Heart left ventricle (tissue), 16 donors: ENCODE results near the gene SULT4A1. TPM values are rescaled to one million over a fixed set of nuclear protein-coding genes. Genes with fewer than 3 reads are reported as not detected.

Experiments used
- ATAC-seq, 4 donors: fragments of 200-7000 bp; cut with Tn5 transposase; one replicate each; pipeline ENCODE4 v1.9.1; 2020 to 2022; ENCODE audit warnings: moderate library complexity in 4 of 4, mild to moderate bottlenecking in 3 of 4, moderate number of reproducible peaks in 1 of 4
- DNase-seq, 5 donors: peaks; one replicate each; pipeline ENCODE4 v3.0.0-alpha.2; 2020
- H3K27ac ChIP-seq, 12 donors: fragments of 200-600 bp; sonication (generic) in 4 of 12; one replicate each; pipeline versions ENCODE4 v1.5.0 to v1.8.0; 2016 to 2022; ENCODE audit warnings: mild to moderate bottlenecking in 2 of 12
- H3K27me3 ChIP-seq, 9 donors: fragments of 200-600 bp; sonication (generic) in 2 of 9; one replicate each; pipeline versions ENCODE4 v1.5.1 to v1.8.0; 2016 to 2022; ENCODE audit warnings: mild to moderate bottlenecking in 3 of 9
- H3K36me3 ChIP-seq, 9 donors: fragments of 200-600 bp; sonication (generic) in 2 of 9; one replicate each; pipeline versions ENCODE4 v1.5.0 to v1.8.0; 2018 to 2022; ENCODE audit warnings: mild to moderate bottlenecking in 2 of 9
- H3K4me1 ChIP-seq, 12 donors: fragments of 200-600 bp; sonication (generic) in 4 of 12; one replicate each; pipeline versions ENCODE4 v1.5.0 to v1.8.0; 2016 to 2022; ENCODE audit warnings: mild to moderate bottlenecking in 3 of 12
- H3K4me3 ChIP-seq, 12 donors: fragments of 200-600 bp; sonication (generic) in 4 of 12; one replicate each; pipeline versions ENCODE4 v1.5.0 to v1.8.0; 2017 to 2022; ENCODE audit warnings: mild to moderate bottlenecking in 9 of 12, moderate library complexity in 4 of 12
- H3K9me3 ChIP-seq, 12 donors: fragments of 200-600 bp; sonication (generic) in 4 of 12; one replicate each; pipeline versions ENCODE4 v1.5.0 to v1.8.0; 2016 to 2022; ENCODE audit warnings: mild to moderate bottlenecking in 1 of 12
- CTCF ChIP-seq, 12 donors: fragments of 200-600 bp; sonication (generic) in 4 of 12; IDR thresholded peaks; one replicate each; pipeline versions ENCODE4 v1.5.0 to v1.8.0; 2018 to 2022; ENCODE audit warnings: antibody characterized with exemption in 12 of 12, mild to moderate bottlenecking in 5 of 12
- POLR2A ChIP-seq, 2 donors: fragments of 450-650 bp; IDR thresholded peaks; one replicate each; pipeline ENCODE4 v1.6.1; 2017; ENCODE audit warnings: antibody characterized with exemption in 2 of 2, mild to moderate bottlenecking in 2 of 2, moderate library complexity in 2 of 2
- WGBS, 4 donors: extraction: QIAGEN DNeasy Blood & Tissue Kit in 2 of 4; methylation state at CpG; one replicate each; pipeline versions ENCODE4 v1.1.5 to v1.1.7; 2013 to 2018; 5-methylcytosine and 5-hydroxymethylcytosine counted together
- intact Hi-C, 10 donors: fragments of 100-400 bp; cut with DNase I; formaldehyde crosslinking; loops; one replicate each; pipeline versions ENCODE4 v1.11.1 to v1.14.2; 2022
- polyA plus RNA-seq, 2 donors: library from polyadenylated mRNA; stranded (reverse); fragments of 200-250 nt; gene quantifications; one replicate each; pipeline ENCODE4 v1.2.3, GENCODE V29; 2013
- total RNA-seq, 9 donors: library from RNA; depleted of rRNA in 2 of 9; stranded (reverse); fragments of >200 nt in 2 of 9; fragmentation: NEBNext Ultra II Directional in 3 of 9; extraction: Animal tissue kit (Norgen Biotek cat#: 25700) in 3 of 9; gene quantifications; one replicate each; pipeline versions ENCODE4 v1.1.0 to v1.2.4, GENCODE V29; 2016 to 2023
- donor health status: ischemic (EF 13 %, LVEDD 7.1; RV severe dilation, severe dysfunction).
- donor health status: healthy with polysubstance abuse.
- donor health status: DM: no; HTN: yes; CAD: no.
- donor health status: DM: no; HTN: no; CAD: no.
- donor health status: ischemic (EF 25% LVEDD 6.9; RV normal size, moderate dysfunction).
- donor health status: ischemic (EF 25% LVEDD 5.7; RV mildly dilated, moderate dysfunction).
- donor health status: healthy.
- donor health status: DM: yes; HTN: yes; CAD: no.
- donor health status: ischemic (EF 35%, LVEDD 5.7; RV mildly dilated, moderate dysfunction).
- donor health status: nonischemic (EF 11% LVEDD 7.7; RV severe dilation, severe dysfunction).
- donor health status: DM: yes; HTN: yes; CAD: no.
- donor health status: PGD.
- donor health status: ischemic (EF 29% LVEDD 5.4; RV normal size, mild dysfunction).
- donor health status: nonischemic (EF 23%, LVEDD 6.1; RV moderate dilation, normal function).

SULT4A1 gene
- total and polyA plus RNA-seq, 11 donors: 0.07 to 0.92 (median 0.21) TPM; not detected in 6

- ATAC-seq (no peak), DNase-seq (no peak)
- Histone ChIP-seq H3K9me3 (no peaks in the 10 kb centered on the region), H3K4me3 (no peak overlapping the region), H3K36me3 (no peaks in the 10 kb centered on the region), H3K27me3 (no peaks in the 10 kb centered on the region), H3K4me1 (peaks cover 0 to 14% (median 0%) of the 10 kb centered on the region in 12 donors), H3K27ac (no peak overlapping the region)
- 71 to 84% (median 76%) methylated on average over 5 of the region's 5 CpGs for WGBS, 4 donors
- TF ChIP-seq CTCF (IDR thresholded peaks at IDR 0.05): no peak
- TF ChIP-seq POLR2A (IDR thresholded peaks at IDR 0.05): no peak
- intact Hi-C loops: loop anchor here in 1 of 10 donors (10.0 kb wide), 1 partner anchor 408 kb away; no protein-coding TSS in a partner anchor
These were observed 69.4 kb downstream of the SULT4A1 start for GRCh38 chr22:43792905-43793304.

GRCh38 chr22:43789452-43789851 lies 72.9 kb downstream of the SULT4A1 start:
- peaks cover 0 to 6% (median 0%) of the 10 kb centered on the region in 12 donors for H3K9me3 ChIP-seq
- TF ChIP-seq POLR2A (IDR thresholded peaks at IDR 0.05) (no peak), CTCF (IDR thresholded peaks at IDR 0.05) (no peak)
- WGBS, 4 donors: 24 to 46% (median 29%) methylated on average over 7 of the region's 7 CpGs

GRCh38 chr22:43783777-43784176 lies 78.5 kb downstream of the SULT4A1 start:
- Histone ChIP-seq H3K4me3 (no peak overlapping the region), H3K36me3 (peaks cover 0 to 4% (median 0%) of the 10 kb centered on the region in 9 donors), H3K4me1 (no peaks in the 10 kb centered on the region), H3K9me3 (peaks cover 0 to 6% (median 0%) of the 10 kb centered on the region in 12 donors), H3K27me3 (no peaks in the 10 kb centered on the region), H3K27ac (no peak overlapping the region)
- intact Hi-C loops: no loop called here
- DNase-seq: no peak
- TF ChIP-seq POLR2A (IDR thresholded peaks at IDR 0.05) (no peak), CTCF (IDR thresholded peaks at IDR 0.05) (no peak)
- WGBS, 4 donors: 93 to 98% (median 97%) methylated on average over 2 of the region's 2 CpGs
- no peak for ATAC-seq

More at GRCh38 chr22:43789452-43789851, 72.9 kb downstream of the SULT4A1 start:
- intact Hi-C loops: no loop called here
- Histone ChIP-seq H3K27ac (peak overlapping the region in 2 of 12 donors; percentile 28), H3K4me1 (peaks cover 0 to 9% (median 0%) of the 10 kb centered on the region in 12 donors), H3K4me3 (no peak overlapping the region), H3K36me3 (no peaks in the 10 kb centered on the region), H3K27me3 (no peaks in the 10 kb centered on the region)
- ATAC-seq: peak; percentile 73 to 100 (median 92)
- DNase-seq: peak in 4 of 5 donors; percentile 40 to 77 (median 62)

- TF ChIP-seq CTCF (IDR thresholded peaks at IDR 0.05) (no peak), POLR2A (IDR thresholded peaks at IDR 0.05) (no peak)
- no peaks in the 10 kb centered on the region for H3K4me1 ChIP-seq
- 76 to 90% (median 88%) methylated on average over 3 of the region's 3 CpGs for WGBS, 4 donors
- intact Hi-C loops: no loop called here
- H3K4me3 ChIP-seq: no peak overlapping the region
- no peak overlapping the region for H3K27ac ChIP-seq
- ATAC-seq: no peak
- H3K27me3 ChIP-seq: no peaks in the 10 kb centered on the region
- H3K36me3 ChIP-seq: peaks cover 0 to 4% (median 0%) of the 10 kb centered on the region in 9 donors
- peaks cover 0 to 3% (median 0%) of the 10 kb centered on the region in 12 donors for H3K9me3 ChIP-seq
- no peak for DNase-seq
These were observed 79.9 kb downstream of the SULT4A1 start for GRCh38 chr22:43782448-43782847.
